T-cell (primary cell): ENCODE measurements around the gene HCFC2. TPM values are rescaled to one million over a fixed set of nuclear protein-coding genes. Genes with fewer than 3 reads are reported as not detected.

Experiments used
- ATAC-seq, 4 experiments: fragments of 200-7000 bp in 3 of 4; fragments of 150-1000 bp in 1 of 4; cut with Tn5 transposase; replicated peaks in 1 of 4; 1 replicate in 3 of 4; 2 replicates in 1 of 4; pipeline ENCODE4 v1.10.0; 2021; ENCODE audit warnings: moderate library complexity in 3 of 4, mild to moderate bottlenecking in 2 of 4, moderate number of reproducible peaks in 1 of 4
- CTCF ChIA-PET, 2 donors: fragments of 300-600 bp; sonication (Branson Sonifier 250); formaldehyde crosslinking; loops; one replicate each; lab custom pipeline; 2022; ENCODE audit warnings: antibody characterized with exemption in 2 of 2; lab: Charles Lee
- POLR2A ChIA-PET, 2 donors: fragments of 300-600 bp; sonication (Branson Sonifier 250); formaldehyde crosslinking; loops; one replicate each; lab custom pipeline; 2022; ENCODE audit warnings: antibody characterized with exemption in 2 of 2; lab: Charles Lee
- DNase-seq, 35 experiments: peaks; one replicate each; pipeline versions ENCODE4 v3.0.0 to v3.0.0-alpha.2; 2013 to 2023
- H3K27ac ChIP-seq: one replicate; pipeline ENCODE4 v1.5.1; 2013; ENCODE audit warnings: low read length
- H3K27me3 ChIP-seq, 2 experiments: replicated peaks in 1 of 2; 1 replicate in 1 of 2; 2 replicates in 1 of 2; pipeline versions ENCODE4 v1.6.1 to v1.7.0; 2013; ENCODE audit warnings: low read length in 1 of 2, mixed read lengths in 1 of 2; ENCODE audit not compliant: control insufficient read depth in 2 of 2, insufficient read depth in 2 of 2; ENCODE audit errors: extremely low read depth in 1 of 2
- H3K36me3 ChIP-seq, 2 donors: 1 replicate in 1 of 2; 2 replicates in 1 of 2; pipeline versions ENCODE4 v1.6.1 to v1.7.0; 2013; ENCODE audit warnings: low read length in 1 of 2; ENCODE audit not compliant: control insufficient read depth in 2 of 2, insufficient read depth in 1 of 2; ENCODE audit errors: extremely low read depth in 1 of 2
- H3K4me1 ChIP-seq, 2 experiments: 1 replicate in 1 of 2; 2 replicates in 1 of 2; pipeline versions ENCODE4 v1.6.1 to v1.7.0; 2013; ENCODE audit warnings: low read length in 2 of 2, mixed read lengths in 1 of 2; ENCODE audit not compliant: insufficient read depth in 2 of 2, control insufficient read depth in 1 of 2; ENCODE audit errors: extremely low read depth in 1 of 2
- H3K4me3 ChIP-seq, 2 donors: 1 replicate in 1 of 2; 2 replicates in 1 of 2; pipeline versions ENCODE4 v1.5.1 to v1.7.0; 2013; ENCODE audit warnings: mild to moderate bottlenecking in 2 of 2, low read length in 1 of 2, moderate library complexity in 1 of 2; ENCODE audit not compliant: control insufficient read depth in 1 of 2; ENCODE audit errors: extremely low read depth in 1 of 2
- H3K9me3 ChIP-seq: 2 replicates; pipeline ENCODE4 v1.7.0; 2013
- H3K27ac Mint-ChIP-seq, 2 donors: one replicate each; pipeline ENCODE4 v1.8.0; 2020 to 2021; ENCODE audit warnings: mild to moderate bottlenecking in 2 of 2, mixed read lengths in 2 of 2
- H3K27me3 Mint-ChIP-seq, 2 donors: one replicate each; pipeline ENCODE4 v1.8.0; 2021 to 2022; ENCODE audit warnings: mixed read lengths in 2 of 2
- H3K36me3 Mint-ChIP-seq: one replicate; pipeline ENCODE4 v1.8.0; 2021; ENCODE audit warnings: mixed read lengths
- H3K4me1 Mint-ChIP-seq, 3 donors: one replicate each; pipeline ENCODE4 v1.8.0; 2020 to 2022; ENCODE audit warnings: mixed read lengths in 3 of 3, mild to moderate bottlenecking in 1 of 3
- H3K4me3 Mint-ChIP-seq, 3 donors: one replicate each; pipeline ENCODE4 v1.8.0; 2020 to 2022; ENCODE audit warnings: mild to moderate bottlenecking in 3 of 3, mixed read lengths in 3 of 3, moderate library complexity in 3 of 3
- H3K9me3 Mint-ChIP-seq, 3 donors: one replicate each; pipeline ENCODE4 v1.8.0; 2020 to 2022; ENCODE audit warnings: mixed read lengths in 3 of 3
- WGBS: methylation state at CpG from one replicate; pipeline ENCODE4 v1.1.5; 2013; ENCODE audit warnings: missing lambda C conversion rate; ENCODE audit not compliant: insufficient coverage; 5-methylcytosine and 5-hydroxymethylcytosine counted together
- total RNA-seq, 35 experiments: library from RNA in 6 of 35; stranded (reverse) in 6 of 35; fragments of 120-200 nt in 1 of 35; gene quantifications; one replicate each; pipeline versions ENCODE4 v1.2.1 to v1.2.4 and lab custom pipeline; 2013 to 2026

Gene HCFC2
- total RNA-seq, 5 donors from 2014 or later (not counting 1 experiment from before 2014, with no cell fraction given) = 13.9 to 16.9 (median 14.9) TPM

DNA sequence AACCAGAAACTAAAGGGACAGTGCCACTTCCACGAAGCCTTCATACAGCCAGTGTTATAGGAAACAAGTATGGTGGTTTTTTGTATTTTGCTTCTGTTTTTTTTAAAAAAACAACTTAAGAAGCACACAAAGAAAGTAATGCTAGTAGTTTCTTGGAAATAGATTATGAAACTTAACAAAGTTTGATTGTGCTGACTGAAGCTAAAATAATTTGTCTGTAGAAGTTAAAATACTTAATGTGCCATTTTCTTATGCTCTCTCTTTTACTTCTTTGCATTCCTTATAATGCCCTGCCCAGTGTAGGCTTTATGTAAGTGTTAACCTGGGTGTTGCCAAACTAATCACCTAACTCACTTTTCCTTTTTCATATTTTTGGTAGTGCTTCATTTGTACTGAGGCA lies 16.4 kb downstream of the HCFC2 start:
- H3K27ac ChIP-seq = no peak overlapping the region
- Mint-ChIP-seq H3K27me3 (no peaks in the 10 kb centered on the region), H3K27ac (no peak overlapping the region), H3K36me3 (peaks cover 53% of the 10 kb centered on the region), H3K9me3 (no peaks in the 10 kb centered on the region), H3K4me3 (no peak overlapping the region), H3K4me1 (peaks cover 19 to 22% (median 19%) of the 10 kb centered on the region in 3 donors)
- H3K36me3 ChIP-seq = peaks cover 6 to 53% of the 10 kb centered on the region in 2 donors
- CTCF ChIA-PET = interaction anchor here in 1 of 2 donors (0.7 kb wide), 1 partner anchor 185 kb away, joined by 4 read pairs; no protein-coding TSS in a partner anchor
- H3K27me3 ChIP-seq = no peaks in the 10 kb centered on the region
- no peaks in the 10 kb centered on the region for H3K4me1 ChIP-seq
- POLR2A ChIA-PET = no interaction called here
- DNase-seq = no peak
- no peak overlapping the region for H3K4me3 ChIP-seq
- WGBS = no CpG with 5 or more reads among the region's 1 CpG
- no peaks in the 10 kb centered on the region for H3K9me3 ChIP-seq
- no peak for ATAC-seq

DNA sequence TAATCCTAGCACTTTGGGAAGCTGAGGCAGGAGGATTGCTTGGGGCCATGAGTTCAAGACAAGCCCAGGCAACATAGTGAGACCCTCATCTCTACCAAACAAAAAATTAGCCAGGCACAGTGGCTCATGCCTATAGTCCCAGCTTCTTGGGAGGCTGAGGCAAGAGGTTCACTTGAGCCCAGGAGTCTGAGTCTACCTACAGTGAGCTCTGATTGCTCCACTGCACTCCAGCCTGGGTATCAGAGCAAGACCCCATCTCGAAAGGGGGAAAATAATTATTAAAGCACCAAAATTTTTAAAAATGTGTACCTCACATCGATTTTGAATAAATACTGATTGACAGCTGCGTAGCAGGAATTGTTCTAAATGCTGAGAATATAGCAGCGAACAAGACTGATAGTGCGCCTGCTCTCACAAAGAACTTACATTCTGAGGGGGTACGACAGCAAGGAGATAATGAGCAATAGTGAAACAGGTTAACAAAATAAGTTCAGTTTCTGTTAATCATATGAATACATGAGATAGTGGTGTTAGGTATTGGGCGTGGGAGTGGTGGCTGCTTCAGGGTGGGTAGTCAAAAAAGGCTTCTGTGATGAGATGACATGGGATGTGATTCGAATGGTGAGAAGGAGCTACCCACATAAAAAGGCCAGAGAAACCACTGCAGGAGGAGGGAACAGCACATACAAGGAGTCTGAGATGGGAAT lies 19.6 kb downstream of the HCFC2 start:
- WGBS = 28% methylated on average over 3 of the region's 8 CpGs
- ATAC-seq = no peak
- POLR2A ChIA-PET = no interaction called here
- CTCF ChIA-PET = no interaction called here
- Histone ChIP-seq H3K27me3 (no peaks in the 10 kb centered on the region), H3K4me3 (no peak overlapping the region), H3K27ac (no peak overlapping the region), H3K4me1 (no peaks in the 10 kb centered on the region), H3K9me3 (no peaks in the 10 kb centered on the region), H3K36me3 (peaks cover 9 to 72% of the 10 kb centered on the region in 2 donors)
- no peak for DNase-seq
- Mint-ChIP-seq H3K27me3 (no peaks in the 10 kb centered on the region), H3K36me3 (peaks cover 46% of the 10 kb centered on the region), H3K9me3 (no peaks in the 10 kb centered on the region), H3K4me1 (peaks cover 0 to 9% (median 6%) of the 10 kb centered on the region in 3 donors), H3K27ac (no peak overlapping the region), H3K4me3 (no peak overlapping the region)

DNA sequence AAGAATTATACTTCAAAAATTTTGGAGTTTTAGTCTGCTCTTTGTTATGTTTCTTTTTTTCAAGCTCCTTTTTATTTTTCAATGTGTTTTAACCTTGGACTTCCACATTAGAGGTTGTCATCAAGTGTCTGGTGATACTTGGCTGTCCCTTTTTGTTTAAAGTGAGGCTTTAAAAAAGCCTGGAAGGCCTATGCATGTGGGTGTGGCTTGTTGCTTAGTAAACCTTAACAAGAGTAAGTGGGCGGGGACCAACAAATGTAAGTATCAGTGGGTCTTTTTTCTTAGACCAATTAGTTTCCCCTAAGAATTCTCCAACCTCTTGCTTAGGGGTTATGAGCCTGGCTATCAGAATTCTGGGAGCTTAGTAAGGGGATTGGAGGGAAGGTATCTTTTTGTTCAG lies 26.4 kb downstream of the HCFC2 start:
- ChIA-PET POLR2A (no interaction called here), CTCF (interaction anchor here in 1 of 2 donors (0.6 to 3.3 kb wide), 2 partner anchors 18 to 27 kb away, joined by 3 to 11 read pairs; no protein-coding TSS in a partner anchor)
- Histone ChIP-seq H3K4me1 (no peaks in the 10 kb centered on the region), H3K36me3 (peaks cover 3 to 64% of the 10 kb centered on the region in 2 donors), H3K27ac (no peak overlapping the region), H3K27me3 (no peaks in the 10 kb centered on the region), H3K4me3 (no peak overlapping the region), H3K9me3 (no peaks in the 10 kb centered on the region)
- Mint-ChIP-seq H3K27ac (no peak overlapping the region), H3K27me3 (no peaks in the 10 kb centered on the region), H3K4me3 (no peak overlapping the region), H3K36me3 (peaks cover 48% of the 10 kb centered on the region), H3K4me1 (peaks cover 0 to 5% (median 0%) of the 10 kb centered on the region in 3 donors), H3K9me3 (no peaks in the 10 kb centered on the region)
- ATAC-seq = no peak
- no peak for DNase-seq
- no CpG with 5 or more reads among the region's 1 CpG for WGBS

DNA sequence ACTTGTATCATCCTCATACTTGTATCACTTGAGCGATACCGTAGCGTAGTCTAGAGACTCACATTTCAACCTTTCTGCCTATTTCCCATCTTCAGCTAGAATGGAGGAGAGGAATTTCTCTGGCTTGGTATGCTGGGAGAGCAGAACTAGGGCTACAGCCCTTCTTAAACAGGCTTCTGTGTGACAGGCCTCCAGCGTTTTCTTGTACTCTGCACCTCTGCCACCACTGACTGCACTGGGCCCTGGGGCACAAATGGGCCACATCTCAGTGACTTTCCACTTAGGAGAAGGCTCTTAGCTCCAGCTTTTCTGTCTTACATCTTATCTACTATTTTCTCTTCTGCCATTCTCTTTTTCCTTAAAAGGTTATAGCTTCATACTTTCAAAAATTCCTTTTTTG lies 26.8 kb downstream of the HCFC2 start:
- no peak overlapping the region for H3K27ac ChIP-seq
- CTCF ChIA-PET = interaction anchor here in 1 of 2 donors (0.6 to 3.3 kb wide), 3 partner anchors 18 to 107 kb away, joined by 3 to 11 read pairs (median 3); no protein-coding TSS in a partner anchor
- H3K4me3 Mint-ChIP-seq = no peak overlapping the region
- H3K4me1 ChIP-seq = no peaks in the 10 kb centered on the region
- H3K9me3 ChIP-seq = no peaks in the 10 kb centered on the region
- H3K27ac Mint-ChIP-seq = no peak overlapping the region
- DNase-seq (no peak), ATAC-seq (no peak)
- no peaks in the 10 kb centered on the region for H3K9me3 Mint-ChIP-seq
- H3K36me3 Mint-ChIP-seq = peaks cover 48% of the 10 kb centered on the region
- H3K27me3 Mint-ChIP-seq = no peaks in the 10 kb centered on the region
- 100% methylated on average over 1 of the region's 4 CpGs for WGBS
- POLR2A ChIA-PET = no interaction called here
- H3K4me3 ChIP-seq = no peak overlapping the region
- peaks cover 0 to 5% (median 0%) of the 10 kb centered on the region in 3 donors for H3K4me1 Mint-ChIP-seq
- H3K36me3 ChIP-seq = peaks cover 0 to 63% of the 10 kb centered on the region in 2 donors
- no peaks in the 10 kb centered on the region for H3K27me3 ChIP-seq

DNA sequence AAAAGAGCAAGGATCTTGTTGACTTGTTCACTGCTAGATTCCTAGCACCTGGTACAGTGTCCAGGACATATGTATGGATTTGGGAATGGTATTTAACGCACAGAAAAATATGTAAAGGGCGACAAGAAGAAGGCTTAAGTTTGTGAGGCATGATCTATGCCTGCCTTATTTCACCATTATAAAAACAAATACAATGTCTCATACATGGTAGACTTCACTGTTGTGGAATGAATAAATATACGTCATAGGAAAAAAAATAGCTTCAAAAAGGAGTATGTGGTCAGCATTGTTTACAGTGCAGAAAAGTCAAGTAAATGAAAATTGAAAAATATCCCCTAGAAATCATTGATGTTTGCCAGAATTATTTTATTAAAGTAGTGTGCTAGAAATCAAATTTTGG lies 30.0 kb downstream of the HCFC2 start:
- Mint-ChIP-seq H3K27me3 (no peaks in the 10 kb centered on the region), H3K27ac (no peak overlapping the region), H3K9me3 (no peaks in the 10 kb centered on the region), H3K4me1 (peaks cover 0 to 5% (median 0%) of the 10 kb centered on the region in 3 donors), H3K36me3 (peaks cover 51% of the 10 kb centered on the region), H3K4me3 (no peak overlapping the region)
- Histone ChIP-seq H3K27me3 (no peaks in the 10 kb centered on the region), H3K4me3 (no peak overlapping the region), H3K9me3 (no peaks in the 10 kb centered on the region), H3K4me1 (no peaks in the 10 kb centered on the region), H3K36me3 (peaks cover 0 to 50% of the 10 kb centered on the region in 2 donors), H3K27ac (no peak overlapping the region)
- ATAC-seq (no peak), DNase-seq (no peak)
- WGBS = no CpG with 5 or more reads among the region's 3 CpGs
- CTCF ChIA-PET = interaction anchor here in 1 of 2 donors (1.0 kb wide), 1 partner anchor 190 kb away, joined by 3 read pairs; no protein-coding TSS in a partner anchor
- POLR2A ChIA-PET = no interaction called here

DNA sequence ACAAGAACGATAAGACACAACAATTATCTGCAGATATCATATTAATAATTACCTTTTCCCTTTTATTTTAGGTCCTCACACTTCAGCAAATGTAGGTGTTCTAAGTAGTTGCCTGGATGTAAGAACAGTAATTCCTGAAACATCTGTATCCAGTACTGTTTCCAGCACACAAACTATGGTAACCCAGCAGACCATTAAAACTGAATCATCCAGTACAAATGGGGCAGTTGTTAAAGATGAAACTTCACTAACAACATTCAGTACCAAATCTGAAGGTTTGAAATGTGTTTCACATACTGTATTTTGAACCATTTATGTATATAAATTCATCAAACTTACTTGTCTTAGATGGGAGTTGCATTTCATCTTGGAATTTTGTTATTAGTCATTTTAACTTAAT lies 31.0 kb downstream of the HCFC2 start:
- H3K36me3 ChIP-seq = peaks cover 0 to 47% of the 10 kb centered on the region in 2 donors
- peaks cover 42% of the 10 kb centered on the region for H3K36me3 Mint-ChIP-seq
- POLR2A ChIA-PET = no interaction called here

More for the DNA sequence above, 31.0 kb downstream of the HCFC2 start:
- no CpG with 5 or more reads among the region's 1 CpG for WGBS
- Mint-ChIP-seq H3K4me1 (peaks cover 0 to 5% (median 0%) of the 10 kb centered on the region in 3 donors), H3K27ac (no peak overlapping the region), H3K4me3 (no peak overlapping the region), H3K27me3 (no peaks in the 10 kb centered on the region), H3K9me3 (no peaks in the 10 kb centered on the region)
- Histone ChIP-seq H3K27me3 (no peaks in the 10 kb centered on the region), H3K9me3 (no peaks in the 10 kb centered on the region), H3K4me3 (no peak overlapping the region), H3K27ac (no peak overlapping the region), H3K4me1 (no peaks in the 10 kb centered on the region)
- DNase-seq (no peak), ATAC-seq (no peak)
- CTCF ChIA-PET = interaction anchor here in 1 of 2 donors (0.6 kb wide), 1 partner anchor 9 kb away, joined by 3 read pairs; no protein-coding TSS in a partner anchor
